ENCODE results near the gene PHF12. TPM values are rescaled to one million over a fixed set of nuclear protein-coding genes. Genes with fewer than 3 reads are reported as not detected.

Gene PHF12
- total and polyA plus RNA-seq, 9 donors: 22.7 to 62.7 (median 48.6) TPM

GRCh38 chr17:28996554-28997096 lies 45.3 kb upstream of the PHF12 start:
- H3K4me1 ChIP-seq (ENCODE audit: insufficient read depth): no peaks in the 10 kb centered on the region
- DNase-seq: no peak
- no peak for TF ChIP-seq POLR2A (IDR thresholded peaks at IDR 0.05)
- H3K4me3 ChIP-seq: no peak overlapping the region
- no peaks in the 10 kb centered on the region for H3K36me3 ChIP-seq
- H3K9me3 ChIP-seq: no peaks in the 10 kb centered on the region
- H3K27ac ChIP-seq: no peak overlapping the region
- intact Hi-C loops (cut with DNase I): no loop called here
- WGBS, 3 donors: 46 to 56% (median 52%) methylated on average over 5 of the region's 5 CpGs
- H3K27me3 ChIP-seq: no peaks in the 10 kb centered on the region

- H3K9me3 ChIP-seq: no peaks in the 10 kb centered on the region
- H3K27ac ChIP-seq: no peak overlapping the region
- no peaks in the 10 kb centered on the region for H3K36me3 ChIP-seq
- no peaks in the 10 kb centered on the region for H3K27me3 ChIP-seq
- intact Hi-C loops (cut with DNase I): no loop called here
- no peak for DNase-seq
- no peak for TF ChIP-seq POLR2A (IDR thresholded peaks at IDR 0.05)
- no peak for TF ChIP-seq EP300 (IDR thresholded peaks at IDR 0.05)
- TF ChIP-seq CTCF (IDR thresholded peaks at IDR 0.05): no peak
- 75 to 83% (median 81%) methylated on average over 13 of the region's 13 CpGs for WGBS, 3 donors
- H3K4me3 ChIP-seq: no peak overlapping the region
- no peaks in the 10 kb centered on the region for H3K4me1 ChIP-seq (ENCODE audit: insufficient read depth)
Measured at GRCh38 chr17:28993645-28994426, 42.5 kb upstream of the PHF12 start.

- no peak overlapping the region for H3K4me3 ChIP-seq
- H3K27ac ChIP-seq: no peak overlapping the region
- H3K9me3 ChIP-seq: no peaks in the 10 kb centered on the region
- no peaks in the 10 kb centered on the region for H3K27me3 ChIP-seq
- no peaks in the 10 kb centered on the region for H3K4me1 ChIP-seq (ENCODE audit: insufficient read depth)
- DNase-seq: no peak
- WGBS, 3 donors: 45 to 53% (median 49%) methylated on average over 11 of the region's 11 CpGs
- no peak for TF ChIP-seq CTCF (IDR thresholded peaks at IDR 0.05)
- TF ChIP-seq POLR2A (IDR thresholded peaks at IDR 0.05): no peak
- no peak for TF ChIP-seq EP300 (IDR thresholded peaks at IDR 0.05)
- intact Hi-C loops (cut with DNase I): no loop called here
- H3K36me3 ChIP-seq: no peaks in the 10 kb centered on the region
Measured at GRCh38 chr17:28992625-28993600, 41.6 kb upstream of the PHF12 start.

GRCh38 chr17:28992185-28992584 lies 40.9 kb upstream of the PHF12 start:
- WGBS, 3 donors: 41 to 53% (median 53%) methylated on average over 7 of the region's 7 CpGs
- no peaks in the 10 kb centered on the region for H3K9me3 ChIP-seq
- no peaks in the 10 kb centered on the region for H3K27me3 ChIP-seq
- no peak overlapping the region for H3K27ac ChIP-seq
- H3K36me3 ChIP-seq: no peaks in the 10 kb centered on the region
- intact Hi-C loops (cut with DNase I): no loop called here
- TF ChIP-seq CTCF (IDR thresholded peaks at IDR 0.05) (no peak), POLR2A (IDR thresholded peaks at IDR 0.05) (no peak), EP300 (IDR thresholded peaks at IDR 0.05) (no peak)
- H3K4me3 ChIP-seq: no peak overlapping the region
- H3K4me1 ChIP-seq (ENCODE audit: insufficient read depth): no peaks in the 10 kb centered on the region
- DNase-seq: no peak
